CD4-positive, alpha-beta memory T cell (primary cell): ENCODE measurements around the gene GRHL3. TPM values are rescaled to one million over a fixed set of nuclear protein-coding genes. Genes with fewer than 3 reads are reported as not detected.

Experiments
- CTCF ChIA-PET: fragments of 350-600 bp; sonication (Branson Sonifier 250); formaldehyde crosslinking; loops from one replicate; lab custom pipeline; 2021; ENCODE audit warnings: inconsistent platforms; ENCODE audit not compliant: partially characterized antibody; lab: Charles Lee
- POLR2A ChIA-PET: fragments of 350-600 bp; sonication (Branson Sonifier 250); formaldehyde crosslinking; loops from one replicate; lab custom pipeline; 2021; ENCODE audit not compliant: partially characterized antibody; lab: Charles Lee
- DNase-seq, 5 donors: peaks; one replicate each; pipeline versions ENCODE4 v3.0.0 to v3.0.0-alpha.2; 2020 to 2022; ENCODE audit warnings: mixed read lengths in 1 of 5
- H3K27ac ChIP-seq: one replicate; pipeline ENCODE4 v1.7.0; 2013; ENCODE audit warnings: low read depth, low read length
- H3K27me3 ChIP-seq: 2 replicates; pipeline ENCODE4 v1.7.0; 2013; ENCODE audit warnings: mild to moderate bottlenecking, low read length, moderate library complexity; ENCODE audit not compliant: insufficient read depth
- H3K36me3 ChIP-seq: 2 replicates; pipeline ENCODE4 v1.7.0; 2013; ENCODE audit warnings: mild to moderate bottlenecking, low read length, moderate library complexity; ENCODE audit not compliant: insufficient read depth
- H3K4me1 ChIP-seq: 2 replicates; pipeline ENCODE4 v1.7.0; 2013; ENCODE audit warnings: mild to moderate bottlenecking, low read length, moderate library complexity; ENCODE audit not compliant: insufficient read depth
- H3K4me3 ChIP-seq, 2 donors: one replicate each; pipeline ENCODE4 v1.7.0; 2013; ENCODE audit warnings: low read length in 2 of 2, mild to moderate bottlenecking in 1 of 2
- H3K9me3 ChIP-seq, 2 donors: one replicate each; pipeline ENCODE4 v1.7.0; 2013; ENCODE audit warnings: low read length in 2 of 2, control low read depth in 1 of 2; ENCODE audit not compliant: control insufficient read depth in 1 of 2
- H3K27ac Mint-ChIP-seq, 7 donors: one replicate each; pipeline ENCODE4 v1.8.0; 2020 to 2021; ENCODE audit warnings: mixed read lengths in 7 of 7, mild to moderate bottlenecking in 6 of 7, inconsistent platforms in 3 of 7, moderate library complexity in 3 of 7
- H3K27me3 Mint-ChIP-seq, 2 donors: one replicate each; pipeline ENCODE4 v1.8.0; 2020 to 2021; ENCODE audit warnings: mixed read lengths in 2 of 2
- H3K36me3 Mint-ChIP-seq, 2 donors: one replicate each; pipeline ENCODE4 v1.8.0; 2020 to 2021; ENCODE audit warnings: mixed read lengths in 2 of 2, inconsistent platforms in 1 of 2, mild to moderate bottlenecking in 1 of 2
- H3K4me1 Mint-ChIP-seq, 4 donors: one replicate each; pipeline ENCODE4 v1.8.0; 2020 to 2021; ENCODE audit warnings: mixed read lengths in 4 of 4, mild to moderate bottlenecking in 1 of 4
- H3K4me3 Mint-ChIP-seq, 8 donors: one replicate each; pipeline ENCODE4 v1.8.0; 2020 to 2021; ENCODE audit warnings: mixed read lengths in 8 of 8, mild to moderate bottlenecking in 7 of 8, moderate library complexity in 6 of 8, inconsistent platforms in 3 of 8
- H3K9me3 Mint-ChIP-seq, 8 donors: one replicate each; pipeline ENCODE4 v1.8.0; 2020 to 2021; ENCODE audit warnings: mixed read lengths in 8 of 8, mild to moderate bottlenecking in 5 of 8, inconsistent platforms in 3 of 8, moderate library complexity in 1 of 8
- intact Hi-C: fragments of 100-400 bp; cut with micrococcal nuclease; formaldehyde crosslinking; loops from one replicate; pipeline ENCODE4 v1.15.1; 2023
- polyA plus RNA-seq, 2 donors: library from polyadenylated mRNA; unstranded; fragments of 300-500 nt; fragmentation: Illumina TruSeq; gene quantifications; one replicate each; pipeline ENCODE4 v1.2.3, GENCODE V29; 2021
- total RNA-seq, 2 experiments: library from RNA; stranded (reverse); gene quantifications; one replicate each; pipeline ENCODE4 v1.2.3, GENCODE V29; 2021

The GRHL3 gene
- total and polyA plus RNA-seq, 4 experiments from 2014 or later = not detected

DNA sequence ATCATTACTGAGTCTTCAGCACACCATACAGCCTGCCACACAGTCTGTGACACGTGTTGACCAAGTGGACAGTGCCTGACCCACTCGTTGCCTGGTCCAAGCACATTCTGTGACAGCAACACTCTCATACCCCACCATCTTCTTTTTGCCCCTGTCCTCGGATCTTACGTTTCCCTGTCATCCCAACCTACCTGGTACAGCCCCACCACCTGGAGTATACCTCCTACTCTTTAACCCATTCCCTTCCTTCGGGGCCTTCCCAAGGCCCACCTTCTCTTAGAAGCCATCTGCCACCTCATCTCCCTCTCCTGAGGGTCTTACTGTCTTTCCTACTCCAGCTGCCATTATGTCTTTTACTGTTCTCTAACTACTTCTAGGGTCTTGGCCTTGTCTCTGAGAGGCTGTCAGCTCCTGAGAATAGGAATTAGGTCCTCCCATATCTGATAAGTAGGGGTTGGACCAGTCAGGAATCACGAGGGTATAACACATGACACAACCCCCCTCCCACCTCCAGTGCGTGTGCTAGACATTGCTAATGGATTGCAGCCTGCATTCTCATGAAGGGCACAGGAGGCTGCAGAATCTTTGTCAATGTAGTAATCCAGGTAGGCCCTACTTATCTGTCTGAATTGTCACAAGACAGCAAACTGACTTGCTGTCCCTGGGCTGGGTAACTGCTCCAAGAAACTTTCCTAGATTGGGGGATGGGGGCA lies 13.0 kb downstream of the GRHL3 start:
- POLR2A ChIA-PET = no interaction called here
- CTCF ChIA-PET = no interaction called here
- no peaks in the 10 kb centered on the region for H3K4me1 Mint-ChIP-seq
- no peak for DNase-seq
- H3K27me3 Mint-ChIP-seq = peaks cover 0 to 4% of the 10 kb centered on the region in 2 donors
- Histone ChIP-seq H3K27ac (no peak overlapping the region), H3K27me3 (no peaks in the 10 kb centered on the region), H3K9me3 (no peaks in the 10 kb centered on the region), H3K36me3 (no peaks in the 10 kb centered on the region), H3K4me1 (no peaks in the 10 kb centered on the region), H3K4me3 (no peak overlapping the region)
- H3K4me3 Mint-ChIP-seq = no peak overlapping the region
- no peaks in the 10 kb centered on the region for H3K9me3 Mint-ChIP-seq
- H3K36me3 Mint-ChIP-seq = no peaks in the 10 kb centered on the region
- intact Hi-C loops = no loop called here
- no peak overlapping the region for H3K27ac Mint-ChIP-seq

GRCh38 chr1:24336075-24336474 lies 16.9 kb downstream of the GRHL3 start:
- Histone ChIP-seq H3K4me3 (no peak overlapping the region), H3K9me3 (no peaks in the 10 kb centered on the region), H3K27ac (no peak overlapping the region), H3K4me1 (no peaks in the 10 kb centered on the region), H3K36me3 (no peaks in the 10 kb centered on the region), H3K27me3 (no peaks in the 10 kb centered on the region)
- H3K36me3 Mint-ChIP-seq = no peaks in the 10 kb centered on the region
- H3K4me3 Mint-ChIP-seq = no peak overlapping the region
- peaks cover 0 to 4% of the 10 kb centered on the region in 2 donors for H3K27me3 Mint-ChIP-seq
- no peaks in the 10 kb centered on the region for H3K9me3 Mint-ChIP-seq
- CTCF ChIA-PET = interaction anchor here (0.6 kb wide), 1 partner anchor 334 kb away, joined by 3 read pairs; no protein-coding TSS in a partner anchor
- no peaks in the 10 kb centered on the region for H3K4me1 Mint-ChIP-seq
- no peak for DNase-seq
- POLR2A ChIA-PET = no interaction called here
- intact Hi-C loops = no loop called here
- H3K27ac Mint-ChIP-seq = no peak overlapping the region

- H3K27ac Mint-ChIP-seq = no peak overlapping the region
- H3K4me3 Mint-ChIP-seq = no peak overlapping the region
- Histone ChIP-seq H3K4me1 (no peaks in the 10 kb centered on the region), H3K9me3 (no peaks in the 10 kb centered on the region), H3K27ac (no peak overlapping the region), H3K4me3 (no peak overlapping the region), H3K36me3 (no peaks in the 10 kb centered on the region), H3K27me3 (no peaks in the 10 kb centered on the region)
- ChIA-PET POLR2A (no interaction called here), CTCF (interaction anchor here (1.6 kb wide), 1 partner anchor 54 kb away, joined by 4 read pairs; no protein-coding TSS in a partner anchor)
- no peaks in the 10 kb centered on the region for H3K36me3 Mint-ChIP-seq
- H3K4me1 Mint-ChIP-seq = no peaks in the 10 kb centered on the region
- H3K27me3 Mint-ChIP-seq = peaks cover 0 to 4% of the 10 kb centered on the region in 2 donors
- no peaks in the 10 kb centered on the region for H3K9me3 Mint-ChIP-seq
- intact Hi-C loops = no loop called here
- no peak for DNase-seq
Measured at GRCh38 chr1:24337455-24337854, 18.3 kb downstream of the GRHL3 start.

GRCh38 chr1:24338447-24338846 lies 19.3 kb downstream of the GRHL3 start:
- DNase-seq = no peak
- Mint-ChIP-seq H3K4me3 (no peak overlapping the region), H3K27me3 (peaks cover 0 to 4% of the 10 kb centered on the region in 2 donors), H3K27ac (no peak overlapping the region), H3K9me3 (no peaks in the 10 kb centered on the region), H3K4me1 (no peaks in the 10 kb centered on the region), H3K36me3 (no peaks in the 10 kb centered on the region)
- Histone ChIP-seq H3K9me3 (no peaks in the 10 kb centered on the region), H3K27ac (no peak overlapping the region), H3K36me3 (no peaks in the 10 kb centered on the region), H3K4me1 (no peaks in the 10 kb centered on the region), H3K4me3 (no peak overlapping the region), H3K27me3 (peaks cover 2% of the 10 kb centered on the region)
- ChIA-PET CTCF (interaction anchor here (1.6 kb wide), 1 partner anchor 53 kb away, joined by 4 read pairs; no protein-coding TSS in a partner anchor), POLR2A (no interaction called here)
- intact Hi-C loops = no loop called here

- intact Hi-C loops = no loop called here
- H3K4me1 ChIP-seq = no peaks in the 10 kb centered on the region
- Mint-ChIP-seq H3K27me3 (peaks cover 0 to 4% of the 10 kb centered on the region in 2 donors), H3K4me3 (no peak overlapping the region), H3K9me3 (no peaks in the 10 kb centered on the region), H3K27ac (no peak overlapping the region), H3K36me3 (no peaks in the 10 kb centered on the region), H3K4me1 (no peaks in the 10 kb centered on the region)
- H3K36me3 ChIP-seq = no peaks in the 10 kb centered on the region
- DNase-seq = no peak
- H3K9me3 ChIP-seq = no peaks in the 10 kb centered on the region
- H3K4me3 ChIP-seq = no peak overlapping the region
- ChIA-PET POLR2A (no interaction called here), CTCF (no interaction called here)
- H3K27ac ChIP-seq = no peak overlapping the region
- peaks cover 4% of the 10 kb centered on the region for H3K27me3 ChIP-seq
Measured at GRCh38 chr1:24339996-24340395, 20.8 kb downstream of the GRHL3 start.

DNA sequence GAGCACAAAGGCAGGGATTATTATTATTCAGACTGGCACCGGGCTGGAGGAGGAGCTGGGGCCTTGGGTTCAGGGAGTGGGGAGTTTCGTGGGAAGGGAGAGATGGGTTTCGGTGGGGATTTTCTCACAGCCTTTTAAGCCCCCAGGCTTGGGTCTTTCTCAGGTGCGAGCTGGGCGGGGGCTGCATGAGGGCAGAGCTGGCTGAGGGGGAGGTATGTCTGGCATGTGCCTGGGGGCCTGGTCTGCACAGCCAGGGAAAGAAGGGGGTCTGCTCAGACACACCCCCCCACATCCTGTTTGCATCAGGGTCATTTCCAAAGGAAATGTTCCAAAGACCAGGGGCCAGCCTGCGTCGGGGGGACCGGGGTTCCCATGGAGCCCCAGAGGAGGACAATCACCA lies 21.6 kb downstream of the GRHL3 start:
- intact Hi-C loops = no loop called here
- DNase-seq = no peak
- CTCF ChIA-PET = no interaction called here

GRCh38 chr1:24341260-24341659 lies 22.1 kb downstream of the GRHL3 start:
- Histone ChIP-seq H3K27me3 (peaks cover 4% of the 10 kb centered on the region), H3K36me3 (no peaks in the 10 kb centered on the region), H3K4me1 (no peaks in the 10 kb centered on the region), H3K27ac (no peak overlapping the region), H3K9me3 (no peaks in the 10 kb centered on the region), H3K4me3 (no peak overlapping the region)
- no peak overlapping the region for H3K4me3 Mint-ChIP-seq
- H3K27ac Mint-ChIP-seq = no peak overlapping the region
- DNase-seq = no peak
- CTCF ChIA-PET = no interaction called here
- no peaks in the 10 kb centered on the region for H3K4me1 Mint-ChIP-seq
- H3K36me3 Mint-ChIP-seq = no peaks in the 10 kb centered on the region
- peaks cover 1 to 3% of the 10 kb centered on the region in 2 donors for H3K27me3 Mint-ChIP-seq
- intact Hi-C loops = no loop called here
- POLR2A ChIA-PET = no interaction called here
- H3K9me3 Mint-ChIP-seq = no peaks in the 10 kb centered on the region

More for the DNA sequence above, 21.6 kb downstream of the GRHL3 start:
- Histone ChIP-seq H3K4me3 (no peak overlapping the region), H3K4me1 (no peaks in the 10 kb centered on the region), H3K27ac (no peak overlapping the region), H3K27me3 (peaks cover 4% of the 10 kb centered on the region), H3K9me3 (no peaks in the 10 kb centered on the region), H3K36me3 (no peaks in the 10 kb centered on the region)
- H3K4me1 Mint-ChIP-seq = no peaks in the 10 kb centered on the region
- H3K9me3 Mint-ChIP-seq = no peaks in the 10 kb centered on the region
- H3K4me3 Mint-ChIP-seq = no peak overlapping the region
- no peak overlapping the region for H3K27ac Mint-ChIP-seq
- H3K27me3 Mint-ChIP-seq = peaks cover 1 to 4% of the 10 kb centered on the region in 2 donors
- POLR2A ChIA-PET = no interaction called here
- H3K36me3 Mint-ChIP-seq = no peaks in the 10 kb centered on the region
